ENCODE data around the gene MDC1.

The MDC1 gene

GRCh38 chr6:30696432-30696831 is 20.6 kb downstream of the MDC1 start:
- DNase-seq = no peak

- no peak for DNase-seq
Observed at GRCh38 chr6:30691208-30691847, 25.8 kb downstream of the MDC1 start.

GRCh38 chr6:30690403-30691207 is 26.5 kb downstream of the MDC1 start, which contains the start of gene NRM:
Gene NRM, minus strand, starts transcription at chr6:30690984. Its CDS starts 10 bp downstream, at chr6:30690974.
- DNase-seq = peak; percentile 74

GRCh38 chr6:30689985-30690384 is 27.1 kb downstream of the MDC1 start:
- DNase-seq = no peak

GRCh38 chr6:30689022-30689865 is 27.8 kb downstream of the MDC1 start:
- no peak for DNase-seq

- no peak for DNase-seq
Observed at GRCh38 chr6:30688569-30688968, 28.5 kb downstream of the MDC1 start.

GRCh38 chr6:30687659-30688431 is 29.2 kb downstream of the MDC1 start:
- no peak for DNase-seq

- DNase-seq = peak; percentile 89
Observed at GRCh38 chr6:30686908-30687658, 30.0 kb downstream of the MDC1 start.

- DNase-seq = peak; percentile 62
Observed at GRCh38 chr6:30686009-30686907, 30.8 kb downstream of the MDC1 start, which contains the start of gene PPP1R18. Gene PPP1R18, minus strand, starts transcription at chr6:30686645. Its CDS starts 627 bp downstream, at chr6:30686018.

- DNase-seq = no peak
Observed at GRCh38 chr6:30685157-30686008, 31.7 kb downstream of the MDC1 start.

GRCh38 chr6:30684386-30685156 is 32.5 kb downstream of the MDC1 start:
- DNase-seq = peak; percentile 79

GRCh38 chr6:30683980-30684338 is 33.1 kb downstream of the MDC1 start:
- no peak for DNase-seq

GRCh38 chr6:30683183-30683979 is 33.7 kb downstream of the MDC1 start:
- DNase-seq = no peak

- DNase-seq = peak; percentile 99
Observed at GRCh38 chr6:30682143-30683117, 34.7 kb downstream of the MDC1 start.

- no peak for DNase-seq
Observed at GRCh38 chr6:30681766-30682142, 35.3 kb downstream of the MDC1 start.

- no peak for DNase-seq
Observed at GRCh38 chr6:30679765-30680535, 37.1 kb downstream of the MDC1 start.
